Uterus (tissue), 2 donors: Measurements from ENCODE around the gene CORO6.

Source experiments
- POLR2A ChIP-seq, 2 donors: fragments of 450-650 bp; IDR thresholded peaks; one replicate each; pipeline ENCODE4 v1.6.1; 2016; ENCODE audit warnings: antibody characterized with exemption in 2 of 2, mild to moderate bottlenecking in 1 of 2, moderate library complexity in 1 of 2
- TF ChIP-seq, protein P1 (sequence below), 4 experiments: fragments of 200-600 bp in 2 of 4; fragments of 450-650 bp in 2 of 4; sonication (generic) in 2 of 4; IDR thresholded peaks; one replicate each; pipeline ENCODE4 v1.5.1; 2016 to 2019; ENCODE audit warnings: antibody characterized with exemption in 4 of 4, mild to moderate bottlenecking in 2 of 4, moderate library complexity in 1 of 4

DNA sequence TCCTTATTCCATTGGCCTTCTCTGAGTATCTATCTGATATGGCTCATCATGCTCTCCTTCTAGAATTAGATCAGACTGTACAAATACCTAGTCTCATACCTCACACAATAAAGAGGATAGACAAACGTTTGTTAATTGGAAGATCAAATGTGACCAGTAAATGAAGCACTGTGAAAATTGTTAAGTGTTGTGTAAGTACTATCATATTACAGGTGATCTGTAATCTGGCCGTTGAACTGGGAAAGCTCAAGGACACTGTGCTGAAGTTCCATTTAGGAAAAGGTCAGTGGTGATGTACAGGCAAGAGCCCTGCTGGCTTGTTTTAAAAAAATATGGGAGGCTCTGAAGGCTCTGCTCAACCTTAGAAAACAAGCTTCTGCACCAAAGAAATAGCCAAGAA is 38.5 kb upstream of the CORO6 start:
- TF ChIP-seq, protein P1, sequence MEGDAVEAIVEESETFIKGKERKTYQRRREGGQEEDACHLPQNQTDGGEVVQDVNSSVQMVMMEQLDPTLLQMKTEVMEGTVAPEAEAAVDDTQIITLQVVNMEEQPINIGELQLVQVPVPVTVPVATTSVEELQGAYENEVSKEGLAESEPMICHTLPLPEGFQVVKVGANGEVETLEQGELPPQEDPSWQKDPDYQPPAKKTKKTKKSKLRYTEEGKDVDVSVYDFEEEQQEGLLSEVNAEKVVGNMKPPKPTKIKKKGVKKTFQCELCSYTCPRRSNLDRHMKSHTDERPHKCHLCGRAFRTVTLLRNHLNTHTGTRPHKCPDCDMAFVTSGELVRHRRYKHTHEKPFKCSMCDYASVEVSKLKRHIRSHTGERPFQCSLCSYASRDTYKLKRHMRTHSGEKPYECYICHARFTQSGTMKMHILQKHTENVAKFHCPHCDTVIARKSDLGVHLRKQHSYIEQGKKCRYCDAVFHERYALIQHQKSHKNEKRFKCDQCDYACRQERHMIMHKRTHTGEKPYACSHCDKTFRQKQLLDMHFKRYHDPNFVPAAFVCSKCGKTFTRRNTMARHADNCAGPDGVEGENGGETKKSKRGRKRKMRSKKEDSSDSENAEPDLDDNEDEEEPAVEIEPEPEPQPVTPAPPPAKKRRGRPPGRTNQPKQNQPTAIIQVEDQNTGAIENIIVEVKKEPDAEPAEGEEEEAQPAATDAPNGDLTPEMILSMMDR (IDR thresholded peaks at IDR 0.05): no peak
- no peak for TF ChIP-seq POLR2A (IDR thresholded peaks at IDR 0.05)
